GM12878 (cell line): ENCODE measurements around the gene SMIM5.

Experiments used
- MEF2A ChIP-seq: IDR thresholded peaks from 2 replicates; pipeline ENCODE4 v1.6.1; 2011; ENCODE audit warnings: low read depth, mild to moderate bottlenecking, low read length, moderate library complexity; ENCODE audit not compliant: insufficient read depth
- MEF2B ChIP-seq: fragments of 450-650 bp; IDR thresholded peaks from 2 replicates; pipeline ENCODE4 v1.6.1; 2018; ENCODE audit warnings: mild to moderate bottlenecking, moderate library complexity; ENCODE audit not compliant: partially characterized antibody, poor library complexity, severe bottlenecking
- TCF7 ChIP-seq: IDR thresholded peaks from 2 replicates; pipeline ENCODE4 v1.6.1; 2014; ENCODE audit warnings: antibody characterized with exemption, borderline replicate concordance
- WRNIP1 ChIP-seq: IDR thresholded peaks from 2 replicates; pipeline ENCODE4 v1.6.1; 2011; ENCODE audit warnings: low read depth, low read length, improper control_type of control experiment, borderline replicate concordance
- TF ChIP-seq, protein P1 (sequence below): fragments of 450-650 bp; IDR thresholded peaks from 2 replicates; pipeline ENCODE4 v1.6.1; 2017; ENCODE audit warnings: mild to moderate bottlenecking
- TF ChIP-seq, protein P2 (sequence below), 3 experiments: IDR thresholded peaks in 2 of 3; conservative IDR thresholded peaks in 1 of 3; 2 replicates each; pipeline ENCODE4 v1.5.1; 2011; ENCODE audit warnings: low read depth in 3 of 3, low read length in 3 of 3, mild to moderate bottlenecking in 3 of 3, control low read depth in 2 of 3, moderate library complexity in 2 of 3, inconsistent platforms in 1 of 3, mixed read lengths in 1 of 3; ENCODE audit not compliant: control insufficient read depth in 2 of 3, insufficient read depth in 1 of 3; ENCODE audit errors: extremely low read depth in 1 of 3

DNA sequence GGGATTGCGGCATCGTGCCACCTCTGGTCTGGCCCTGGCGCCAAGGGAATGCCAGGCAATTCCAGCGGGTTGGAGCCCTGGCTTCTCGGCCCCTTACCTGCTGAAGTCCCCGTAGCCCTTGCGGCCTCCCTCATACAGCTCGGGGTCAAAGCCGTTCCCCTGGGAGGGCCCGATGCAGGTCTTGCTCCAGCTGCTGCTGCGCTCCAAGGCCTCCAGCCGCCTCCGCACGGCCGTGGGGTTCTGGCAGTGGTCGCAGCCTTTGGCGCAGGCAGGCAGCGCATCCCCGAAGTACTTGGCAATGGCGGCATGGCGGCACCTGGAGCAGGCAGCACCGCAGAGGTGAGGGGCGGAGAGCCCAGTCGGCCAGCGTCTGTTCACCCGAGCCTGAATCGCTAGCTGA lies 1.9 kb upstream of the SMIM5 start:
- no peak for TF ChIP-seq MEF2A
- TF ChIP-seq WRNIP1, result no peak
- no peak for TF ChIP-seq MEF2B
- TF ChIP-seq, protein P1, sequence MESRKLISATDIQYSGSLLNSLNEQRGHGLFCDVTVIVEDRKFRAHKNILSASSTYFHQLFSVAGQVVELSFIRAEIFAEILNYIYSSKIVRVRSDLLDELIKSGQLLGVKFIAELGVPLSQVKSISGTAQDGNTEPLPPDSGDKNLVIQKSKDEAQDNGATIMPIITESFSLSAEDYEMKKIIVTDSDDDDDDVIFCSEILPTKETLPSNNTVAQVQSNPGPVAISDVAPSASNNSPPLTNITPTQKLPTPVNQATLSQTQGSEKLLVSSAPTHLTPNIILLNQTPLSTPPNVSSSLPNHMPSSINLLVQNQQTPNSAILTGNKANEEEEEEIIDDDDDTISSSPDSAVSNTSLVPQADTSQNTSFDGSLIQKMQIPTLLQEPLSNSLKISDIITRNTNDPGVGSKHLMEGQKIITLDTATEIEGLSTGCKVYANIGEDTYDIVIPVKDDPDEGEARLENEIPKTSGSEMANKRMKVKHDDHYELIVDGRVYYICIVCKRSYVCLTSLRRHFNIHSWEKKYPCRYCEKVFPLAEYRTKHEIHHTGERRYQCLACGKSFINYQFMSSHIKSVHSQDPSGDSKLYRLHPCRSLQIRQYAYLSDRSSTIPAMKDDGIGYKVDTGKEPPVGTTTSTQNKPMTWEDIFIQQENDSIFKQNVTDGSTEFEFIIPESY, result no peak
- no peak for TF ChIP-seq TCF7
- TF ChIP-seq, protein P2, sequence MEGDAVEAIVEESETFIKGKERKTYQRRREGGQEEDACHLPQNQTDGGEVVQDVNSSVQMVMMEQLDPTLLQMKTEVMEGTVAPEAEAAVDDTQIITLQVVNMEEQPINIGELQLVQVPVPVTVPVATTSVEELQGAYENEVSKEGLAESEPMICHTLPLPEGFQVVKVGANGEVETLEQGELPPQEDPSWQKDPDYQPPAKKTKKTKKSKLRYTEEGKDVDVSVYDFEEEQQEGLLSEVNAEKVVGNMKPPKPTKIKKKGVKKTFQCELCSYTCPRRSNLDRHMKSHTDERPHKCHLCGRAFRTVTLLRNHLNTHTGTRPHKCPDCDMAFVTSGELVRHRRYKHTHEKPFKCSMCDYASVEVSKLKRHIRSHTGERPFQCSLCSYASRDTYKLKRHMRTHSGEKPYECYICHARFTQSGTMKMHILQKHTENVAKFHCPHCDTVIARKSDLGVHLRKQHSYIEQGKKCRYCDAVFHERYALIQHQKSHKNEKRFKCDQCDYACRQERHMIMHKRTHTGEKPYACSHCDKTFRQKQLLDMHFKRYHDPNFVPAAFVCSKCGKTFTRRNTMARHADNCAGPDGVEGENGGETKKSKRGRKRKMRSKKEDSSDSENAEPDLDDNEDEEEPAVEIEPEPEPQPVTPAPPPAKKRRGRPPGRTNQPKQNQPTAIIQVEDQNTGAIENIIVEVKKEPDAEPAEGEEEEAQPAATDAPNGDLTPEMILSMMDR (IDR thresholded peaks at IDR 0.05 in 2 of 3, conservative IDR thresholded peaks at IDR 0.05 in 1 of 3; ENCODE audit: control insufficient read depth in 2 of 3, extremely low read depth in 1 of 3, insufficient read depth in 1 of 3, low read depth in 3 of 3, low read length in 3 of 3), result no peak
